H9 (cell line): ENCODE measurements around the gene SGSM2. TPM values are rescaled to one million over a fixed set of nuclear protein-coding genes. Genes with fewer than 3 reads are reported as not detected.

ENCODE experiments used
- DNase-seq: peaks from one replicate; pipeline ENCODE4 v3.0.0-alpha.2; 2017
- H2AFZ ChIP-seq: one replicate; pipeline ENCODE4 v1.6.1; 2013; ENCODE audit warnings: mild to moderate bottlenecking, low read length, control low read depth, moderate library complexity
- H2AK5ac ChIP-seq: 2 replicates; pipeline ENCODE4 v1.6.1; 2013; ENCODE audit warnings: low read length, control low read depth, mixed read lengths; ENCODE audit not compliant: insufficient read length
- H2BK120ac ChIP-seq: one replicate; pipeline ENCODE4 v1.6.1; 2013; ENCODE audit warnings: low read depth, mild to moderate bottlenecking, low read length, control low read depth, inconsistent platforms; ENCODE audit not compliant: poor library complexity, severe bottlenecking
- H2BK12ac ChIP-seq: 2 replicates; pipeline ENCODE4 v1.6.1; 2013; ENCODE audit warnings: low read length, control low read depth, mixed read lengths, low read depth; ENCODE audit not compliant: insufficient read length
- H2BK15ac ChIP-seq: 2 replicates; pipeline ENCODE4 v1.6.1; 2013; ENCODE audit warnings: low read depth, low read length, control low read depth
- H2BK20ac ChIP-seq: one replicate; pipeline ENCODE4 v1.6.1; 2013; ENCODE audit warnings: low read depth, mild to moderate bottlenecking, low read length, control low read depth, inconsistent platforms; ENCODE audit not compliant: poor library complexity, severe bottlenecking
- H2BK5ac ChIP-seq: 2 replicates; pipeline ENCODE4 v1.6.1; 2013; ENCODE audit warnings: low read length, control low read depth, mixed read lengths; ENCODE audit not compliant: insufficient read length
- H3K14ac ChIP-seq: 2 replicates; pipeline ENCODE4 v1.6.1; 2013; ENCODE audit warnings: low read length, control low read depth; ENCODE audit not compliant: insufficient read depth
- H3K18ac ChIP-seq: 2 replicates; pipeline ENCODE4 v1.6.1; 2013; ENCODE audit warnings: low read depth, mild to moderate bottlenecking, mixed read lengths, low read length, control low read depth; ENCODE audit not compliant: insufficient read length
- H3K23ac ChIP-seq: 2 replicates; pipeline ENCODE4 v1.6.1; 2013; ENCODE audit warnings: low read length, control low read depth, mixed read lengths, low read depth; ENCODE audit not compliant: insufficient read length
- H3K23me2 ChIP-seq: 2 replicates; pipeline ENCODE4 v1.6.1; 2013; ENCODE audit warnings: low read depth, mild to moderate bottlenecking, mixed read lengths, low read length, control low read depth; ENCODE audit not compliant: insufficient read length, poor library complexity, severe bottlenecking
- H3K27ac ChIP-seq: 2 replicates; pipeline ENCODE4 v1.5.1; 2013; ENCODE audit warnings: low read length, control low read depth, mixed read lengths, low read depth; ENCODE audit not compliant: insufficient read length
- H3K27me3 ChIP-seq: 2 replicates; pipeline ENCODE4 v1.6.1; 2013; ENCODE audit warnings: low read length, control low read depth, inconsistent platforms; ENCODE audit not compliant: insufficient read depth
- H3K4ac ChIP-seq: 2 replicates; pipeline ENCODE4 v1.6.1; 2013; ENCODE audit warnings: low read depth, mild to moderate bottlenecking, control low read depth, inconsistent platforms, low read length, moderate library complexity
- H3K4me1 ChIP-seq: 2 replicates; pipeline ENCODE4 v1.6.1; 2013; ENCODE audit warnings: low read length, control low read depth, inconsistent platforms; ENCODE audit not compliant: insufficient read depth
- H3K4me2 ChIP-seq: 2 replicates; pipeline ENCODE4 v1.6.1; 2013; ENCODE audit warnings: low read length, control low read depth, mixed read lengths; ENCODE audit not compliant: insufficient read length, insufficient read depth
- H3K56ac ChIP-seq: 2 replicates; pipeline ENCODE4 v1.6.1; 2013; ENCODE audit warnings: low read depth, mild to moderate bottlenecking, mixed read lengths, low read length, control low read depth; ENCODE audit not compliant: insufficient read length
- H3K79me1 ChIP-seq: 2 replicates; pipeline ENCODE4 v1.6.1; 2013; ENCODE audit warnings: low read depth, mild to moderate bottlenecking, moderate library complexity, low read length, control low read depth, inconsistent platforms; ENCODE audit not compliant: insufficient read depth, poor library complexity, severe bottlenecking
- H3K79me2 ChIP-seq: 2 replicates; pipeline ENCODE4 v1.6.1; 2013; ENCODE audit warnings: low read length, control low read depth, inconsistent platforms; ENCODE audit not compliant: insufficient read depth
- H3K9ac ChIP-seq: 2 replicates; pipeline ENCODE4 v1.6.1; 2013; ENCODE audit warnings: low read length, control low read depth, mixed read lengths; ENCODE audit not compliant: insufficient read length; ENCODE audit errors: extremely low read depth
- H3K9me3 ChIP-seq: one replicate; pipeline ENCODE4 v1.6.1; 2013; ENCODE audit warnings: low read depth, low read length, inconsistent platforms; ENCODE audit not compliant: control insufficient read depth
- H3T11ph ChIP-seq: one replicate; pipeline ENCODE4 v1.6.1; 2013; ENCODE audit warnings: mild to moderate bottlenecking, low read length, control low read depth, inconsistent platforms
- H4K20me1 ChIP-seq: one replicate; pipeline ENCODE4 v1.6.1; 2013; ENCODE audit not compliant: control insufficient read depth, insufficient read length, insufficient read depth
- H4K5ac ChIP-seq: 2 replicates; pipeline ENCODE4 v1.6.1; 2013; ENCODE audit warnings: low read depth, mild to moderate bottlenecking, mixed read lengths, low read length, control low read depth; ENCODE audit not compliant: insufficient read length
- H4K8ac ChIP-seq: replicated peaks from 2 replicates; pipeline ENCODE4 v1.6.1; 2013; ENCODE audit warnings: low read length, control low read depth, mixed read lengths, low read depth; ENCODE audit not compliant: insufficient read length
- H4K91ac ChIP-seq: 2 replicates; pipeline ENCODE4 v1.6.1; 2013; ENCODE audit warnings: low read depth, mild to moderate bottlenecking, moderate library complexity, mixed read lengths, low read length, control low read depth; ENCODE audit not compliant: insufficient read length
- H3K27ac Mint-ChIP-seq, 3 experiments: 2 replicates in 2 of 3; 3 replicates in 1 of 3; pipeline ENCODE4 v1.8.0; 2020 to 2021; ENCODE audit warnings: mixed read lengths in 3 of 3, mild to moderate bottlenecking in 1 of 3, moderate library complexity in 1 of 3
- H3K27me3 Mint-ChIP-seq: 2 replicates; pipeline ENCODE4 v1.8.0; 2021; ENCODE audit warnings: low read depth, mild to moderate bottlenecking, moderate library complexity, mixed read lengths
- H3K36me3 Mint-ChIP-seq, 3 experiments: 2 replicates in 2 of 3; 3 replicates in 1 of 3; pipeline ENCODE4 v1.8.0; 2020 to 2021; ENCODE audit warnings: low read depth in 3 of 3, mixed read lengths in 3 of 3; ENCODE audit not compliant: insufficient read depth in 1 of 3
- H3K4me1 Mint-ChIP-seq, 2 experiments: 2 replicates each; pipeline ENCODE4 v1.8.0; 2020; ENCODE audit warnings: mixed read lengths in 2 of 2
- H3K4me3 Mint-ChIP-seq, 2 experiments: 2 replicates in 1 of 2; 3 replicates in 1 of 2; pipeline ENCODE4 v1.8.0; 2020 to 2021; ENCODE audit warnings: mild to moderate bottlenecking in 2 of 2, mixed read lengths in 2 of 2, moderate library complexity in 1 of 2
- H3K9me3 Mint-ChIP-seq, 2 experiments: 2 replicates in 1 of 2; 3 replicates in 1 of 2; pipeline ENCODE4 v1.8.0; 2020; ENCODE audit warnings: mild to moderate bottlenecking in 2 of 2, mixed read lengths in 2 of 2, moderate library complexity in 1 of 2
- WGBS: extraction: QIAGEN DNeasy Blood & Tissue Kit; methylation state at CpG from one replicate; pipeline ENCODE4 v1.1.7; 2013; ENCODE audit warnings: missing lambda C conversion rate, low lambda C conversion rate, mixed read lengths; ENCODE audit not compliant: insufficient read length; ENCODE audit errors: extremely low coverage; 5-methylcytosine and 5-hydroxymethylcytosine counted together
- total RNA-seq: library from RNA; stranded (reverse); gene quantifications from 2 replicates; pipeline ENCODE4 v1.2.1, GENCODE V29; 2021
- TF ChIP-seq, protein P1 (sequence below): fragments of 200-600 bp; sonication (generic); conservative IDR thresholded peaks from 3 replicates; pipeline ENCODE4 v1.8.0; 2021; ENCODE audit warnings: antibody characterized with exemption, mild to moderate bottlenecking

SGSM2 gene
- total RNA-seq, 1 experiment from 2014 or later, result 45.6 TPM

DNA sequence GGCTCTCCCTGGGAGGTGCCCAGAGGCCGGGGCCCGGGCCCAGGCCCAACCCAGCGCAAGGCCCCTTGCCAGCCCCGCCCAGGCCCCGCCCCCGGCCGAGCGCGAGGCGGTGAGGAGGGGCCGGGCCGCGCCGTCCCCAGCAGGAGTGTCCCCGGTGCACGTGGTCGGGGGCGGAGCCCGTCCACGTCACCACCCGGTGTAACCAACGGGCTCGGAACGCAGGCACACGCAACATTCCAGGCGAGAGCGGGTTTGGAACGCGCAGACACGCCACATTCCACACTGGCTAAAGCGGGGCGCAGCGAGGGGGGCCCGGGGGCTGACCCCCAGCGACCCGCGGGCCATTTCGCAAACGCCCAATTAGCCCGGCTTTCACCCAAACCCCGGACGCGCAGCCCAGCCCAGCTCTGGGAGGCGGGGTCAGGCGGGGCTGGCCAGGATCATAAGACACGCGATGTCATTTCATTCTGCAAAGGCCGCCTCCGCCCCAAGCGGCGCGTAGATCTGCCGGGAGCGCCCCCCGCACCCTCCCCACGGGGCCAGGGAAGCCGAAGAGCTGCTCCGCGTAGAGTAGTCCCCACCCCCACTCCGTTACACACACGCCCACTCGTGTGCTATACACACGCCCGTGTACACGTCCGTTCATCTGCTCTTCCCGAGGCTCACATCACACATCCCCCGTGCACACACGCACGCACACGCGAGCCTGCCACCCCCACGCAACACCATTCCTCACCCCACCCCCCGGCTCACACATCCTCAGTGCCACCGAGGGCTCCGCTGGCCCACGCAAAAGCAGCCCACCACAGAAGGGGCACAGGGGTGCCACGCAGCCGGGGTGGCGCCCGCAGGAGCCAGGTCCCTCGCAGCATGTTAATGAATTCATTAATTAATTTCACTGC lies 62.5 kb downstream of the SGSM2 start:
- Histone ChIP-seq H3K56ac (no peak overlapping the region), H4K5ac (no peak overlapping the region), H3K79me1 (no peaks in the 10 kb centered on the region), H3K79me2 (peaks cover 2% of the 10 kb centered on the region; the same call in 1 of the 2 replicates), H2BK5ac (no peak overlapping the region), H3K4me1 (peaks cover 11% of the 10 kb centered on the region; the same call in 1 of the 2 replicates), H2AFZ (no peak overlapping the region), H2BK20ac (no peak overlapping the region), H2AK5ac (no peak overlapping the region), H3K23me2 (peaks cover 22% of the 10 kb centered on the region), H3K18ac (peak overlapping the region; percentile 5), H4K8ac (no peak overlapping the region), H2BK120ac (no peak overlapping the region), H3K27me3 (no peaks in the 10 kb centered on the region), H2BK15ac (no peak overlapping the region), H3K4ac (no peak overlapping the region), H3K9ac (peak overlapping the region; percentile 28), H3K27ac (peak overlapping the region; percentile 71), H2BK12ac (no peak overlapping the region), H3K14ac (no peak overlapping the region; the same call in 1 of the 2 replicates), H3K23ac (no peak overlapping the region), H3K9me3 (no peaks in the 10 kb centered on the region), H4K20me1 (no peaks in the 10 kb centered on the region), H4K91ac (no peak overlapping the region), H3T11ph (no peak overlapping the region), H3K4me2 (peak overlapping the region; percentile 65)
- H3K4me3 Mint-ChIP-seq, result peak overlapping the region; percentile 91 to 99
- no peaks in the 10 kb centered on the region for H3K36me3 Mint-ChIP-seq
- peak; percentile 99 for DNase-seq
- no peaks in the 10 kb centered on the region; a peak in 1 of 5 replicates for H3K9me3 Mint-ChIP-seq
- peaks cover 5% of the 10 kb centered on the region for H3K27me3 Mint-ChIP-seq
- WGBS, result no CpG with 5 or more reads among the region's 82 CpGs
- peaks cover 32 to 45% of the 10 kb centered on the region in 2 experiments for H3K4me1 Mint-ChIP-seq
- peak overlapping the region; percentile 98 to 100 (median 99) for H3K27ac Mint-ChIP-seq
- TF ChIP-seq, protein P1, sequence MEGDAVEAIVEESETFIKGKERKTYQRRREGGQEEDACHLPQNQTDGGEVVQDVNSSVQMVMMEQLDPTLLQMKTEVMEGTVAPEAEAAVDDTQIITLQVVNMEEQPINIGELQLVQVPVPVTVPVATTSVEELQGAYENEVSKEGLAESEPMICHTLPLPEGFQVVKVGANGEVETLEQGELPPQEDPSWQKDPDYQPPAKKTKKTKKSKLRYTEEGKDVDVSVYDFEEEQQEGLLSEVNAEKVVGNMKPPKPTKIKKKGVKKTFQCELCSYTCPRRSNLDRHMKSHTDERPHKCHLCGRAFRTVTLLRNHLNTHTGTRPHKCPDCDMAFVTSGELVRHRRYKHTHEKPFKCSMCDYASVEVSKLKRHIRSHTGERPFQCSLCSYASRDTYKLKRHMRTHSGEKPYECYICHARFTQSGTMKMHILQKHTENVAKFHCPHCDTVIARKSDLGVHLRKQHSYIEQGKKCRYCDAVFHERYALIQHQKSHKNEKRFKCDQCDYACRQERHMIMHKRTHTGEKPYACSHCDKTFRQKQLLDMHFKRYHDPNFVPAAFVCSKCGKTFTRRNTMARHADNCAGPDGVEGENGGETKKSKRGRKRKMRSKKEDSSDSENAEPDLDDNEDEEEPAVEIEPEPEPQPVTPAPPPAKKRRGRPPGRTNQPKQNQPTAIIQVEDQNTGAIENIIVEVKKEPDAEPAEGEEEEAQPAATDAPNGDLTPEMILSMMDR, result no peak
